GM12864 (cell line): Measurements from ENCODE around the gene PARD3B.

Experiments
- DNase-seq: peaks from one replicate; pipeline ENCODE4 v3.0.0-alpha.2; 2011; ENCODE audit warnings: low read depth
- H3K4me3 ChIP-seq: 2 replicates; pipeline ENCODE4 v1.5.1; 2011; ENCODE audit warnings: mild to moderate bottlenecking, low read depth, low read length, control low read depth
- TF ChIP-seq, protein P1 (sequence below): IDR thresholded peaks from 2 replicates; pipeline ENCODE4 v1.5.1; 2011; ENCODE audit warnings: low read depth, mild to moderate bottlenecking, moderate library complexity, low read length, control low read depth, inconsistent platforms; ENCODE audit errors: missing control alignments

Gene PARD3B

DNA sequence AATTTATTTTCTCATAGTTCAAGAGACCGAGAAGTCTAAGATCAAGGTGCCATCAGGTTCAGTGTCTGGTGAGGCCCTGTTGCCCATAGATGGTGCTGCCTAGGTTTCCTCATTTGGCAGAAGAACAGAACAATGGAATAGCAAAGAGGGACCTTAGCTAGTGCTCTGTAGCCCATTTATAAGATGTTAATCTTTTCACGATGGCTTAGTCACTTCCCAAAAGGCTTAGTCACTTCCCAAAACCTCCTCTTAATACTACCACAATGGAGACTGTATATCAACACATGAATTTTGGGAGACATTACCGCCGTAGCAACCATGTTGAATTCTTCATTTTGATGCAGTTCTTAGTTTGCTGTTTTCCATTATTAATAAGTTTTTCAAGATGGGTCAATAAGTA lies 890.7 kb downstream of the PARD3B start:
- TF ChIP-seq, protein P1, sequence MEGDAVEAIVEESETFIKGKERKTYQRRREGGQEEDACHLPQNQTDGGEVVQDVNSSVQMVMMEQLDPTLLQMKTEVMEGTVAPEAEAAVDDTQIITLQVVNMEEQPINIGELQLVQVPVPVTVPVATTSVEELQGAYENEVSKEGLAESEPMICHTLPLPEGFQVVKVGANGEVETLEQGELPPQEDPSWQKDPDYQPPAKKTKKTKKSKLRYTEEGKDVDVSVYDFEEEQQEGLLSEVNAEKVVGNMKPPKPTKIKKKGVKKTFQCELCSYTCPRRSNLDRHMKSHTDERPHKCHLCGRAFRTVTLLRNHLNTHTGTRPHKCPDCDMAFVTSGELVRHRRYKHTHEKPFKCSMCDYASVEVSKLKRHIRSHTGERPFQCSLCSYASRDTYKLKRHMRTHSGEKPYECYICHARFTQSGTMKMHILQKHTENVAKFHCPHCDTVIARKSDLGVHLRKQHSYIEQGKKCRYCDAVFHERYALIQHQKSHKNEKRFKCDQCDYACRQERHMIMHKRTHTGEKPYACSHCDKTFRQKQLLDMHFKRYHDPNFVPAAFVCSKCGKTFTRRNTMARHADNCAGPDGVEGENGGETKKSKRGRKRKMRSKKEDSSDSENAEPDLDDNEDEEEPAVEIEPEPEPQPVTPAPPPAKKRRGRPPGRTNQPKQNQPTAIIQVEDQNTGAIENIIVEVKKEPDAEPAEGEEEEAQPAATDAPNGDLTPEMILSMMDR: no peak
- H3K4me3 ChIP-seq: no peak overlapping the region

DNA sequence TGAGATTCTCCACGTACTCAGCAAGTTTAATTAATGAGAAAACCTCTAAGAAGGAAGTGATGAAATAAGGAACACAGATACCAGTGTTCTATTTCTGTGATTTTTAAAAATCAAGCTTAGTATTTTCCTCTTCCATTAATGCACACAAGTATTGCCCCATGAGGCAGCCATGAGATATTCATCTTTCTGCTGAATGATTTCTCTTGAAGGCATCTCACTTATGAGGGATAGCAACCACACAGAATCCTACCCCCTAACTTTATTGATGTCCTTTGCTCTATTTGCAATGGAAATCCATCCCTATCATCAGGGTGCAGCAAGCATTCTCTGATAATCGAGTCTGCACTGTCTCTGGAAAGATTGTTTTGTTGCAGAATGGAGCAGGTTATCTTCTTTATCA lies 893.0 kb downstream of the PARD3B start:
- TF ChIP-seq, protein P1: no peak
- no peak for DNase-seq
- no peak overlapping the region for H3K4me3 ChIP-seq

More for the DNA sequence above, 890.7 kb downstream of the PARD3B start:
- no peak for DNase-seq

DNA sequence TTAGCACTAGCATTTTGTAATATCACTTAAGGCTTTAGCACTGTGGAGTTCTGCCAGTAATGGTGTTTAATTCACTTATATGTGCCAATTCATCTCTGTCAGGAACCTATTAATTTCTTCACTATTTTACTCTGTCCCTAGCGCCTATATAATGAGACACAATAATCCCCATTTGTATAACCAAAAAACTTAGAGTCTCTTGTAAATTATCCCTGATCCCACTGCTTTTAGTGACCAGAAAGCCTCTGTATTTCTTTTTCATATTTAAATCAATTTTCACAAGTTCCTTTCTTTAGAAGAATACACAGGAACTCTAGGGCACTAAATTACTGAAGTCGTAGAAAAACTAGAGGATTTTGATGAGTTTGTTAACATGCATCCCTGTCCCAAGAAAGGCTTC lies 894.3 kb downstream of the PARD3B start:
- TF ChIP-seq, protein P1: no peak
- H3K4me3 ChIP-seq: no peak overlapping the region
- DNase-seq: no peak

DNA sequence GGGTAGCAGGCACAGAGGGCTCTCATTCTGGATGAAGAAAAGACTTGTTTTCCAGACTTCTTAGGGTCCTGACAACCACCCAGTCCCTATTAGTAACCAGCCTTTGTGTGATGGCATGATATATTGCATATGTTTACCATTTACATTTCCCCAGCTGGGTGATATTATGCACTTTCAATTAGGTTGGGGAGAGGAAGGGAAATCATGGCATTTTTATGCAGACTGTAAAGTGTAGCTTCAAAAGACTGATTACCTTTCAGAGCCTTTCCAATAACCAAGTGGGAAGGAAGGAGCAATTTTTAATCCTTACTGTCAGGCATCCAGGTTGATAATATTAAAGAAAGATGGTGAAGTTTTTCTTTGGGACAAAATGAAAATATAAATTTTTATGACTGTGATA lies 896.2 kb downstream of the PARD3B start:
- TF ChIP-seq, protein P1: no peak
- H3K4me3 ChIP-seq: no peak overlapping the region

DNA sequence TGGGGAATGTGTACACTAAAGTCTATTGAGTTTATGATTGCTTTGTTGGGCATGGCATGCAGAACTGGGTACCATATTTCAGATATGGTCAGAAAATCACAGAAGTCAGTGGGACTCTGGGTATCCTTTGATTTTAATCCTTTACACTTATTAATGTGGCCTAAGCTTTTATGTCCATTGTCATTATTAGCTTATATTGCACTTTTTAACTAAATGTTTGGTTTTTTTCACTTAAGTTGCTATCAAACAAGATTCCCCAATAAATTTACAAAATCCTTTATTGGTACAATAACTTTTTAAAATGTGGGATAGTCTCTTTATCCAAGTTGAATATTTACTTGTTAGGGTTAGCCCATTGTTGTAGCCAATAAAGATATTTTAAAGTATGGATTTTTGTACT lies 902.9 kb downstream of the PARD3B start:
- no peak overlapping the region for H3K4me3 ChIP-seq
- no peak for DNase-seq
- TF ChIP-seq, protein P1: no peak

More for the DNA sequence above, 896.2 kb downstream of the PARD3B start:
- no peak for DNase-seq

DNA sequence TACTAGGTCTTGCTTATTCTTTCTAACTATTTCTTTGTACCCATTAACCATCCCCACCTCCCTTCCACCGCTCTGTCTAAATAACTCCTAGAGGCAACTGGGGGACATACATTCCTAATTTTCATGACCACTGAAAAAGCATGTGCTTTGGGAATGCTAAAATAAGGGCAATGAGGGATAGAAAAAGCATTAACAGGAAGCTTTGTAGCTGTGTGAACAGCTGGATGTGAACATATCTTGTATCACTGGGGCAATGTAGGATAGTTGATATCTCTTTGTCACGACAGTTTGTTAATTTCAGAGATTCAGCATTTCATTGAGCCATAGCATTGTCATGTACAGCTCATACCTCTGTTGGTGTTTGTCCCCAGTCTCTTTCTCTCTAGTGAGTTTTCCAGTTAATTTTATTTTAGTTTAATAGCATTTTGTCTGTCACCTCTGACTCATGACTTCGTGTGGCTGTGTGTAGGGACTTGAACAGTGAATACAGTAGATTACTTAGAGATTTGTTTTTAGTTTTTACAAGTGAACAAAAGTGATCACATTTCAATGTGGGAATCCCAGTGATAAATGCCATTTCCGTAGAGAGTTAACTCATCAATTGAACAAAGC lies 906.7 kb downstream of the PARD3B start:
- TF ChIP-seq, protein P1: no peak
- DNase-seq: no peak
- no peak overlapping the region for H3K4me3 ChIP-seq

DNA sequence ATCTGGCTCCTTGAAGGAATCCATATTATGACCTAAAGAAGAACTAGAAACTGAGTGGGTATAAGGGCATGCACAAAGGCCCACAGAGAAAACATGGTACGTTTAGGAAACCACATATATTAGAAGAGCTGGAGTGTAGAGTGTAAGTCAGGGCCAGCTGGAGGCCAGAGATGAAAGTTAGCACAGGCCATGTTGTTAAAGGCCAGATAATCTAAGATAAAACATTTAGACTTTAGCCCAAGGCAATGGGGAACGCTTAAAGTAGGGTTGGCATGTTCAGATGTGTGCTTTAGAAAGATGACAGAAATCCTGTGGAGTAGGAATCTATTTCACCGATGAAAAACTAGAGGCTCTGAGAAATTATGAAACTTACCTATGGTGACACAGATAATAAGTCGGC lies 907.9 kb downstream of the PARD3B start:
- TF ChIP-seq, protein P1: no peak
- H3K4me3 ChIP-seq: no peak overlapping the region
- no peak for DNase-seq
